BLaER1 (cell line): ENCODE data around the gene DDX39A.
A peak's percentile ranks its signal among the peaks of the same experiment; 100 is the strongest.

Experiments used
- H3K27ac ChIP-seq: shearing (Covaris generic); formaldehyde crosslinking; 2 replicates; pipeline ENCODE4 v1.8.1; 2022
- H3K27me3 ChIP-seq: shearing (Covaris generic); formaldehyde crosslinking; 2 replicates; pipeline ENCODE4 v1.8.1; 2022
- H3K36me3 ChIP-seq: shearing (Covaris generic); formaldehyde crosslinking; 2 replicates; pipeline ENCODE4 v1.8.1; 2022
- H3K4me1 ChIP-seq: shearing (Covaris generic); formaldehyde crosslinking; 2 replicates; pipeline ENCODE4 v1.8.1; 2022
- H3K4me2 ChIP-seq: shearing (Covaris generic); formaldehyde crosslinking; 2 replicates; pipeline ENCODE4 v1.8.1; 2022
- H3K4me3 ChIP-seq: shearing (Covaris generic); formaldehyde crosslinking; 2 replicates; pipeline ENCODE4 v1.8.1; 2022
- H3K9ac ChIP-seq: shearing (Covaris generic); formaldehyde crosslinking; 2 replicates; pipeline ENCODE4 v1.8.1; 2022
- H3K9me3 ChIP-seq: shearing (Covaris generic); formaldehyde crosslinking; 2 replicates; pipeline ENCODE4 v1.8.1; 2022
- H4K20me1 ChIP-seq: shearing (Covaris generic); formaldehyde crosslinking; 2 replicates; pipeline ENCODE4 v1.8.1; 2022
- Cebpa-rat ChIP-seq: shearing (Covaris generic); IDR thresholded peaks from 2 replicates; pipeline ENCODE4 v1.8.1; 2022

The DDX39A gene

DNA sequence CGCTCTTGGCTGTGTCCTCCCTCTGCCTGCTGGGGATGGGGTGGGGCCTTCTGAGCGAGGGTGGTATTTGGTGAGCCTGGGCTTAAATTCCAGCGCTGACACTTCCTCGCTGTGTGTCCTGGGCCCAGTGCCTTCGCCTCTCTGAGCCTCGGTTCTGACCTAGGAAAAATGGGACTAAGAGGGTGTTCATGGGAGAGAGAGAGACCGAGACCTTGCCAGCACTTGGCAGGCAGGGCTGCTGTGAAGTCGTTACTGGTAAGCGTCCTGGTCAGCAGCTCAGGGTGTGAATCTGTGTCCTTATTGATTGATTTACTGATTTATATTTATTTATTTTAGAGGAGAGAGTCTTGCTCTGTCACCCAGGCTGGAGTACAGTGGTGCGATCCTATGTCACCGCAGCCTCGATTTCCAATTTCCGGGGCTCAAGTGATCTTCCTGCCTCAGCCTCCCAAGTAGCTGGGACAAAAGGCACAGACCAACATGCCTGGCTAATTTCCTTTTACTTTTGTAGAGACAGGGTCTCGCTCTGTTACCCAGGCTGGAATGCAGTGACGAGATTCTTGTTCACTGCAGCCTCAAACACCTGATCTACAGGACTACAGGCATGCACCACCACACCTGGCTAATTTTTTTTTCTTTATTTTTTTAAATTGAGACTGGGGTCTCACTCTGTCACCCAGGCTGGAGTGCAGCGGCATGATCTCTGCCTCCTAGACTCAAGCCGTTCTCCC lies 16.3 kb upstream of the DDX39A start:
- Histone ChIP-seq H3K27me3 (no peaks in the 10 kb centered on the region), H3K4me1 (peaks cover 74% of the 10 kb centered on the region), H3K4me2 (peak overlapping the region; percentile 91), H4K20me1 (peaks cover 38% of the 10 kb centered on the region), H3K4me3 (0 out of 2 replicates have a peak overlapping the region, but pooled peaks have one; percentile 88), H3K9me3 (no peaks in the 10 kb centered on the region), H3K9ac (no peak overlapping the region), H3K36me3 (peaks cover 29% of the 10 kb centered on the region), H3K27ac (peak overlapping the region; percentile 87; the same call in 1 of the 2 replicates)
- TF ChIP-seq Cebpa-rat, result no peak

DNA sequence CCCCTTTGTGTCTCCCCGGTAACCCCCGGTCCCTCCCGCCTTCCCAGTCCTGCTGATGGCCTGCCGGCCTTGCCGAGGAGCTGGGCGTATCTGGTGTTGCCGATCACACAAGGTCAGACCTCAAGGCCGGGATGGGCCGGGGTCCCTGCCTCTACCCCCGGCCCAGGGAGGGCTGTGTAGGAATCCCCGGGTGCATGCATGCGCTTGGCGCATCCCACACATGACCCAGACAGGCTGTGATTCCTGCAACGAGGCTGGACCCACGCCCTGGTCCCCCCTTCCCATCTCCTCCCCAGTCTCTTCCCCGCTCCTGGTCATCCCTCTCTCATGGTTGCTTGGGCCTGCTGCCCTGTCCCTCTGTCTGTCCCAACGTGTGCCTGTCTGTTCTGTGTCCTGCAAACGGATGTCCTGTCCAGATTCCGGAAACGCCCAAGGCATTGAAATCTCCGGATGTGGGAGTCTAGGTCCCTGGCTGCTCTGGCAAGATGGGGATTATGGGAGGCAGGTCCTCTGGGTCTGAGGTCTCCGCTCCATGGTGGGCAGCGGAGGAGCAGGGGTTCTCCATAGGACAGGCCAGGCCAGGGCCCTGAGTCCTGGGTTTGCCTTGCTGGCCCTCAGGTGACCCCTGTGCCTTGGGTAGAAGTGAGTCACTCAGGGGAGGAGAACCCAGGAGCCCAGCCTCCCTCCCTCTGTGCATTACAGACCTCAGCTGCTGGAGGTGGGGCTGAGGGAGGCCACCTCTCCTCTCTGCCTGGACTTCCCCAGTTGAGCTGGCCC lies 15.6 kb upstream of the DDX39A start:
- Histone ChIP-seq H3K27ac (peak overlapping the region; percentile 87), H3K4me1 (peaks cover 72% of the 10 kb centered on the region), H3K4me3 (peak overlapping the region; percentile 88), H3K4me2 (peak overlapping the region; percentile 91), H3K36me3 (peaks cover 29% of the 10 kb centered on the region), H3K9ac (peak overlapping the region; percentile 87; the same call in 1 of the 2 replicates), H3K9me3 (no peaks in the 10 kb centered on the region), H3K27me3 (no peaks in the 10 kb centered on the region), H4K20me1 (peaks cover 35% of the 10 kb centered on the region)
- no peak for TF ChIP-seq Cebpa-rat

DNA sequence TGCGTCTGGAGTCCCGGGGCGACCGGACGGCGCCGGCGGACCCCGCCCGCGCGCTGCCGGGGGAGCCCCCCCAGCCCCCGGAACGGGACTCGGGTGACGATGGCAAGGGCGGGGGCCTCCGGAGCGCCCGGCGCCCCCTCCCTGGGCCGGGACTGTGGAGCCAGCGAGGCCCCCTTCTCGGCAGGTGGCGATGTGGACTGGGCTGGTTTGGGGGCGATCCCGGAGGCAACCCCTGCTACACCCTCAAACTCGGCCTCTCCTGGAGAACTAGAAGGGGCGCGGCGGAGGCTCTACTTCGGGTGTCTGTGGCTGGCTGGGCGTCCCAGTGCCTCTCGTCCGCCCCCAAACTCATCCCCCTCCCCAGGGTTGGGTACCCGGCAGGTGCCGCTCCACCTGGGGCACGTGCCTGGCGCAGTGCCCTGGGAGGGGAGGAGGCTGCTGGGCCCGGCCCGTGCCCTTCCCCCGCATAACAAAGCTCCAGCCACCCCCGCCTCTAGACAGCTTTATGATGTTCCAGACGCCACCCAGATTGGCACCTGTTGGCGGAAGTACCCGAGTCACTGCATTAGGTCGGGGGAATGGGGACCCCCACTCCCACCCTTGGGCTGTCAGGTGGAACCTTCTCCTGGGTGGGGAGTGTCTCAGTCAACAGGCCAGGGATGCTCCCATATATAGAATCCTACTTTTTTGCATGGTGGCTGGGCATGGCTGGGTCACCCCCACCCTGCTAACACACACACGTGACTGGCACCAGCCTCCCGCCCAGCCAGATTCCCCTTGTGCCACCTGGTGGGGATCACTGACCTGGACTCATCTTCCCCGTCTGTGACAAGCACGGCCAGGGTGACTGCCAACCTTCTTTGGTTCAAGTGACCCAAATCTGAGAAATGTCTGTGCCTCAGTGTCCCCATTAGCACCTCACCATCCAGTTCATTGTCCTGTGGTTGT lies 14.7 kb upstream of the DDX39A start:
- H3K4me1 ChIP-seq, result peaks cover 67% of the 10 kb centered on the region
- no peaks in the 10 kb centered on the region for H3K9me3 ChIP-seq
- H4K20me1 ChIP-seq, result peaks cover 35% of the 10 kb centered on the region
- H3K36me3 ChIP-seq, result peaks cover 29% of the 10 kb centered on the region
- peak overlapping the region; percentile 91 for H3K4me2 ChIP-seq
- peak overlapping the region; percentile 87 for H3K9ac ChIP-seq
- H3K27ac ChIP-seq, result peak overlapping the region; percentile 87
- H3K4me3 ChIP-seq, result peak overlapping the region; percentile 88
- no peak for TF ChIP-seq Cebpa-rat
- no peaks in the 10 kb centered on the region for H3K27me3 ChIP-seq

DNA sequence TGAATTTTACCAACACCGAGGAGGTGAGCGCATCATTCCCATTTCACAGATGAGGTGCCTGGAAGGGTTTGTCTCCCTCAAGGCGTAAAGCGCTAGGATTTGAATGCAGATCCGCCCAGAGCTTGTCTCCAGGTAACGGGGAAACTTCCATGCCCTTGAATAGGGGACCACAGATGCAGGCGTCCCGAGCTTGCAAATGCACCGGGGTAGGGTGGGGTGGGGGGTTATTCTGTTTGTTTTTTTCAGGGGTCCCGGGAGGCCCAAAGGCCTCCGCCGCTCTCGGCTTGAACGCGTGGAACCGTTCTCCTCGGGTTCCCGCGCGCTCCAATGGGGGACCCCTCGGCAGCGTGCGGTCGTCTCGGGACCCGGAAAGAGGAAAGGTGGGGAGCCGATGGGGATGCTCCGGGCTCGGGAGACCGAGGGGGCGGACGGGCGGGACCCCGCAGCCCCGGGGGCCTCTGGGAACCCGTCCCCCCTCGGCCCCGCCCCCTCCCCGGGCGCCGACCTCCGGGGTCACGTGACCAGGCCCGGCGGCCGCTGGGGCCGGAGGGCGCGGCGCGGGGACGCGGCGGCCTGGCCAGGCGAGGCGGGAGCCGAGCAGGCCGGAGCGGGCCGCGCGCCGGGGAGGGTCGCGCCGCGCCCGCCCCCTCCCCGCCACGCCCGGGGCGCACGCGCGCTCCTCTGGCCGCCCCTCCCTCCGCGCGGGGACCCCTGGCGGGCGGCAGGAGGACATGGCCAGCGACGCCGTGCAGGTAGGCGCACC lies 13.8 kb upstream of the DDX39A start, which contains the start of gene PKN1:
TSS of gene PKN1 (plus strand) at position 516 of the 763 bp plus-strand sequence. CDS start at position 732, 216 bp downstream.
- peak within 1 kb of the TSS; percentile 87 for H3K9ac ChIP-seq
- H3K27ac ChIP-seq, result peak within 1 kb of the TSS; percentile 87
- H3K27me3 ChIP-seq, result no peaks in the 10 kb centered on the region
- peak within 1 kb of the TSS; percentile 88 for H3K4me3 ChIP-seq
- TF ChIP-seq Cebpa-rat, result no peak
- H3K36me3 ChIP-seq, result peaks cover 29% of the 10 kb centered on the region
- no peaks in the 10 kb centered on the region for H3K9me3 ChIP-seq
- H4K20me1 ChIP-seq, result peaks cover 35% of the 10 kb centered on the region
- peaks cover 61% of the 10 kb centered on the region for H3K4me1 ChIP-seq
- peak within 1 kb of the TSS; percentile 91 for H3K4me2 ChIP-seq

DNA sequence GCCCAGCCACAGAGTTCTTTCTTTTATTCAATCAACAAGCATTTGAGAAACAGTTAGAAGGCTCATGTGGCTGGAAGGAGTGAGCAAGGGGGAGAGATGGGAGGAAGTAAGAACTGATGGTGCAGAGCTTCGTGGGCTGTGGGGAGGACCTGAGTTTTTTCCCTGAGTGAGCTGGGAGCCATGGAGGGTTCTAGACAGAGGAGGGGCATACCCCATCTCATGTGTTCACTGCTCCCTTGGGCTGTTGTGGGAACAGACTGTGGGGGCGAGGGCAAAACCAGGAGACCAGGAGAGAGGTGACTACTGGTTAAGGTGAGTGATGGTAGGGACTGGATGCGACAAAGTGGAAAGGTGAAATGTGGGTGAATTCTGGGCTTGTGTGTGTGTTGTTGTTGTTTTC lies 11.6 kb upstream of the DDX39A start:
- Histone ChIP-seq H3K27ac (no peak overlapping the region), H3K4me3 (no peak overlapping the region), H4K20me1 (peaks cover 19% of the 10 kb centered on the region), H3K9ac (no peak overlapping the region), H3K36me3 (peaks cover 8% of the 10 kb centered on the region; the same call in 1 of the 2 replicates), H3K4me2 (peak overlapping the region; percentile 91), H3K27me3 (no peaks in the 10 kb centered on the region), H3K9me3 (no peaks in the 10 kb centered on the region), H3K4me1 (peaks cover 55% of the 10 kb centered on the region)
- TF ChIP-seq Cebpa-rat, result no peak

DNA sequence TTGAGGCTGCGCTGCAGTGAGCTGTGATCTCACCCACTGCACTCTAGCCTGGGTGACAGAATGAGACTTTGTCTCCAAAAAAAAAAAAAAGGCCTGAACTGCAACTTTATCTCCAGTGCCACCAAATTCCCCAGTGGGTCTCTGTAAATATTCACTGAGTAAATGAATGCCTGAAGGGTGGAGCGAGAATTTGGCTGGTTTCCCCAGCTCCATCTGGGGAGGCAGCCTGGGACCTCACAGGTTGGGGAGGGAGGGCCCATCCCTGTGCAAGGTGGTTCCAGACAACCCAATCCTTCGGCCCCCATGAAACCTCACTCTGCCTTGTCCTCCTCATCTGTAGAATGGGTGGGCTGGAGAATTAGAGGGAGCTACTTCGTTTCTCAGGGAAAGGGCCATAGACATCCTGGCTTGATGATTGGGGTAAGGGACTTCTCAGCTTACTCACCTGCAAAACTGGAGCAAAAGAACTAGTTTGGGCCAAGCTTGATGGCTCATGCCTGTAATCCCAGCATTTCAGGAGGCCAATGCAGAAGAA lies 9.8 kb upstream of the DDX39A start:
- Histone ChIP-seq H3K4me1 (peaks cover 43% of the 10 kb centered on the region), H3K9ac (no peak overlapping the region), H3K9me3 (no peaks in the 10 kb centered on the region), H4K20me1 (0 out of 2 replicates have a peak, but pooled peaks cover 1% of the 10 kb centered on the region), H3K27me3 (no peaks in the 10 kb centered on the region), H3K36me3 (no peaks in the 10 kb centered on the region), H3K4me3 (no peak overlapping the region), H3K4me2 (no peak overlapping the region), H3K27ac (no peak overlapping the region)
- no peak for TF ChIP-seq Cebpa-rat

DNA sequence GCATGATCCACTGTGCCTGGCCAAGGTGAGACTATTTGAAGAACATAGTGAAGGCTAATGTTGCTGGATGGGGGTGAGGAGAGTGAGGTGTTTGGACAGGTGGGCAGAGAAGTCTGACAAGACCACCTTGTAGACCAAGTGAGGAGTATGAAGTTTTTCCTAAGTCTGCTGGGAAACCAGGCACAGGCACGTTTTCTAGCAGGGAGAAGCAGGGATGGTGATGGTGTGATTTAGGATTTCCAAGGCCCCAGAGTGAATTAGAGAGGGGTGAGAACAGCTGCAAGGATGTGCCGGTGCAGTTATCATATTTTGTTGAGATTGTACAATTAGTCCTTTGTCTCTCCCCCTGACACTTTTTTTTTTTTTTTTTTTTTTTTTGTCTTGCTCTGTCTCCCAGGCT lies 8.3 kb upstream of the DDX39A start:
- H3K9me3 ChIP-seq, result no peaks in the 10 kb centered on the region
- H3K4me2 ChIP-seq, result no peak overlapping the region
- no peak overlapping the region for H3K27ac ChIP-seq
- no peak overlapping the region for H3K9ac ChIP-seq
- no peak for TF ChIP-seq Cebpa-rat
- no peaks in the 10 kb centered on the region for H3K27me3 ChIP-seq
- H4K20me1 ChIP-seq, result no peaks in the 10 kb centered on the region
- no peak overlapping the region for H3K4me3 ChIP-seq
- H3K36me3 ChIP-seq, result no peaks in the 10 kb centered on the region
- peaks cover 48% of the 10 kb centered on the region for H3K4me1 ChIP-seq

DNA sequence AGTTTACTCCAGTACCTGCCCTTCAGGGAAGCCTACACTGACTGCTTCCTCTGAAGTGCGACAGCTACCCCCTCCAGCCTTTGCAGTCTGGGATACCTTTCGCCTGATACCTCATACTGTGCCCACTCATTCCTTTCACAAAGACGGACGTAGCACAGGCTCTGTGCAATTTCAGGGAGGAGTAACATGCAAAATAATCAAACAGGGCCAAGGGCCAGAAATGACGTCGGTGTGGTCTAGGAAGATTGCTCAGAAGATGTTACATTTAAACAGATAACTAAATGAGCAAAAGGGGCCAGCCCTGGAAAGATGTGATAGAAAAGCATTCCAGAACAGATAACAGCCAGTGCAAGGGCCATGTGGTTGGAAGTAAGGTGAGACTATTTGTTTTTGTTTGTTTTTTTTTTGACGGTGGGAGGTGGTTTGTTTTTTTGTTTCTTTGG lies 6.6 kb upstream of the DDX39A start:
- Histone ChIP-seq H3K9ac (no peak overlapping the region), H3K27me3 (no peaks in the 10 kb centered on the region), H3K27ac (no peak overlapping the region), H3K4me2 (no peak overlapping the region), H3K4me1 (peaks cover 40% of the 10 kb centered on the region), H3K9me3 (no peaks in the 10 kb centered on the region), H3K36me3 (no peaks in the 10 kb centered on the region), H4K20me1 (no peaks in the 10 kb centered on the region), H3K4me3 (no peak overlapping the region)
- TF ChIP-seq Cebpa-rat, result no peak
